HuH-7.5 (cell line): ENCODE results near the gene ALDH3B2.
"Not testable (repeated sequence)": the region's sequence is repeated elsewhere in the genome, so short reads cannot be mapped to it uniquely, and the experiment has no call there.

Source experiments
- DNase-seq: peaks from one replicate; pipeline ENCODE4 v3.0.0; 2011; ENCODE audit warnings: low spot score

The ALDH3B2 gene

GRCh38 chr11:67629386-67630227, 44.8 kb downstream of the ALDH3B2 start, which contains the start of gene NUDT8:
Gene NUDT8, minus strand, starts transcription at chr11:67629937. Its CDS starts 26 bp downstream, at chr11:67629911.
- peak; percentile 99 for DNase-seq

GRCh38 chr11:67628710-67629385, 45.6 kb downstream of the ALDH3B2 start:
- no peak for DNase-seq

- DNase-seq: no peak
Measured at GRCh38 chr11:67627812-67628624, 46.4 kb downstream of the ALDH3B2 start.

GRCh38 chr11:67627441-67627811, 47.0 kb downstream of the ALDH3B2 start:
- no peak for DNase-seq

- DNase-seq: no peak
Measured at GRCh38 chr11:67626970-67627369, 47.5 kb downstream of the ALDH3B2 start.

GRCh38 chr11:67626131-67626833, 48.1 kb downstream of the ALDH3B2 start:
- DNase-seq: not testable (repeated sequence)

- not testable (repeated sequence) for DNase-seq
Measured at GRCh38 chr11:67623795-67624194, 50.6 kb downstream of the ALDH3B2 start.

- DNase-seq: not testable (repeated sequence)
Measured at GRCh38 chr11:67622905-67623304, 51.5 kb downstream of the ALDH3B2 start.

- DNase-seq: not testable (repeated sequence)
Measured at GRCh38 chr11:67621928-67622327, 52.5 kb downstream of the ALDH3B2 start.

- DNase-seq: not testable (repeated sequence)
Measured at GRCh38 chr11:67620621-67621020, 53.8 kb downstream of the ALDH3B2 start.

GRCh38 chr11:67619683-67620618, 54.5 kb downstream of the ALDH3B2 start:
- not testable (repeated sequence) for DNase-seq

- DNase-seq: not testable (repeated sequence)
Measured at GRCh38 chr11:67618901-67619659, 55.3 kb downstream of the ALDH3B2 start.

GRCh38 chr11:67617243-67617953, 57.0 kb downstream of the ALDH3B2 start:
- peak; percentile 83 for DNase-seq

GRCh38 chr11:67616431-67617242, 57.8 kb downstream of the ALDH3B2 start:
- no peak for DNase-seq

GRCh38 chr11:67615728-67616430, 58.5 kb downstream of the ALDH3B2 start:
- DNase-seq: no peak

GRCh38 chr11:67614730-67615714, 59.4 kb downstream of the ALDH3B2 start:
- peak; percentile 98 for DNase-seq
